ENCODE data around the gene TNFAIP6.
"Not testable (repeated sequence)": the region's sequence is repeated elsewhere in the genome, so short reads cannot be mapped to it uniquely, and the experiment has no call there.

TNFAIP6 gene

DNA sequence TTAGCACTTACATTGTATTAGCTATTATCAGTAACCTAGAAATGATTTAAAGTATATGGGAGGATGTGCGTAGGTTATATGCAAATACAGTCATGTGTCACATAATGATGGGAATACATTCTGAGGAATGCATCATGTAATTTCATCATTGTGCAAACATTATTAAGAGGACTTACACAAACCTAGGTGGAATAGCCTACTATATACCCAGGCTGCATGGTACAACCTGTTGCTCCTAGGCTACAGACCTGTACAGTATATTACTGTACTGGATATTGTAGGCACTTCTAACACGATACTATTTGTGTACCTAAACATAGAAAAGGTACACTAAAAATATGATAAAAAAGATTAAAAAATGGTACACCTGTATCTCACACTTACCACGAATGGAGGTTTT, 60.3 kb downstream of the TNFAIP6 start:
- Mint-ChIP-seq H3K27me3 (no peaks in the 10 kb centered on the region), H3K36me3 (peaks cover 12% of the 10 kb centered on the region), H3K4me3 (no peak overlapping the region), H3K4me1 (peaks cover 6% of the 10 kb centered on the region), H3K27ac (no peak overlapping the region), H3K9me3 (no peaks in the 10 kb centered on the region)
- ATAC-seq (ENCODE audit: low read depth) (no peak), DNase-seq (ENCODE audit: low spot score in 2 of 2) (no peak)

DNA sequence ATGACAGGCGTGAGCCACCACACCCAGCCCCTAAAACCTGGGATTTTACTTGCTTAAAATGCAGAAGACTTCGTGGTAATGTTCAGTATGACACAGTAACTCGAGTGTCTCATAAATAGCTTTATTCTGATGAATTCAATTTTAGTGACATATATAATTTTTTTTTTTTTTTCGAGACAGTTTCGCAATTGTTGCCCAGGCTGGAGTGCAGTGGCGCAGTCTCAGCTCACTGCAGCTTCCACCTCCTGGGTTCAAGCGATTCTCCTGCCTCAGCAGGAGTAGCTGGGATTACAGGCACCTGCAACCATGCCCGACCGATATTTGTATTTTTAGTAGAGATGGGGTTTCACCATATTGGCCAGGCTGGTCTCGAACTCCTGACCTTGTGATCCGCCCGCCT, 64.3 kb downstream of the TNFAIP6 start:
- Mint-ChIP-seq H3K36me3 (peaks cover 31% of the 10 kb centered on the region), H3K4me1 (peaks cover 17% of the 10 kb centered on the region)
- DNase-seq (ENCODE audit: low spot score in 2 of 2); H3K27ac Mint-ChIP-seq; ATAC-seq (ENCODE audit: low read depth); H3K4me3 Mint-ChIP-seq; H3K9me3 Mint-ChIP-seq; H3K27me3 Mint-ChIP-seq: not testable (repeated sequence)

DNA sequence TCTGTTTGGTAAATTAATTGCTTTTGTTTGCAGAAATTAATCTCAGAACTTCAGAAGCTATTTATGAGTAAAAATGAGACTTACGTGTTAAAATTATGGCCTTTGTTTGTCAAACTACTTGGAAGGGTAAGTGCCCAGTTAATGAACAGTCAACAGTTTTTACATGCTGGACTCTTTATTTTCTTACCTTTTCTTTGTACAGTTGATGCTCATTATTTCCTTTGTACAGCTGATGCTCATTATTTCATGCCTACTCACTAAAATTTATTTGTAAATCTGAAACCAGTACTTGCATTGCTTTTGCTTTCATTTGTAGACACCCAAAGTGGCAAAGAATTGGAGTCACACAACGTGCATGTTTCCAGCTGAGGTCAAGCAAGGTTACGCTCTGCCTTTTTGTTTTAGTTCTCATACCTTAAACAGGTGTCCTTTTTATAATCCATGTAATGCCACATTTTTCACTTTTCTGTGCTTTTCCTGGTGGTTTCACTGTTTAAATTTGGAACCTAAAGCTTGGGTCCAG, 65.6 kb downstream of the TNFAIP6 start:
- peaks cover 17% of the 10 kb centered on the region for H3K4me1 Mint-ChIP-seq
- peak overlapping the region; percentile 60 for H3K27ac Mint-ChIP-seq
- H3K27me3 Mint-ChIP-seq, result no peaks in the 10 kb centered on the region
- no peak for DNase-seq (ENCODE audit: low spot score in 2 of 2)
- no peak for ATAC-seq (ENCODE audit: low read depth)
- peaks cover 28% of the 10 kb centered on the region for H3K36me3 Mint-ChIP-seq
- no peaks in the 10 kb centered on the region for H3K9me3 Mint-ChIP-seq
- H3K4me3 Mint-ChIP-seq, result no peak overlapping the region

DNA sequence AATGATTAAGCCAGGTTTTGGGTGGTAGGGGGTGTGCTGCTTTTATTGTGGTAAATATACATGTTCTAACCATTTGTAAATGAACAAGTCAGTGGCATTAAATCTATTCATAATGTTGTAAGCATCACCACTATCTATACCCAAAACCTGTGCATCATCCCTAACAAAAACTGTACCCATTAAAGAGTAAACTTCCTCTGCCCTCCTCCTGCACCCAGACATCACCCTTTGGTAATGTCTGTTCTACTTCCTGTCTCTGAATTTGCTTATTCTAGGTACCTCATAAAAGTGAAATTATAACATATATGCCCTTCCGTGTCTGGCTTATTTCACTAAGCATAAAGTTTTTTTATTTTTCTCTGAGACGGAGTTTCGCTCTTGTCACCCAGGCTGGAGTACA, 66.4 kb downstream of the TNFAIP6 start:
- DNase-seq (ENCODE audit: low spot score in 2 of 2) (no peak), ATAC-seq (ENCODE audit: low read depth) (no peak)
- Mint-ChIP-seq H3K27me3 (no peaks in the 10 kb centered on the region), H3K36me3 (peaks cover 33% of the 10 kb centered on the region), H3K27ac (peak overlapping the region; percentile 60), H3K4me3 (no peak overlapping the region), H3K9me3 (no peaks in the 10 kb centered on the region), H3K4me1 (peaks cover 17% of the 10 kb centered on the region)
